ENCODE results near the gene RPS25.
"Not testable (repeated sequence)": the region's sequence is repeated elsewhere in the genome, so short reads cannot be mapped to it uniquely, and the experiment has no call there.

- not testable (repeated sequence) for TF ChIP-seq SMARCA4 (IDR thresholded peaks at IDR 0.05); ZNF780A (CRISPR knock-in tag; IDR thresholded peaks at IDR 0.05); CTCF (IDR thresholded peaks at IDR 0.05 in 2 of 3, conservative IDR thresholded peaks at IDR 0.05 in 1 of 3; ENCODE audit: insufficient read depth in 2 of 3, low read depth in 1 of 3, low read length in 3 of 3); SNRNP70 (optimal IDR thresholded peaks at IDR 0.05; ENCODE audit: low read depth, low read length); RNF2 (IDR thresholded peaks at IDR 0.05); SUPT5H (IDR thresholded peaks at IDR 0.05); RNF219 (CRISPR knock-in tag; IDR thresholded peaks at IDR 0.05); BRD4 (IDR thresholded peaks at IDR 0.05)
Measured at GRCh38 chr11:118991486-118992038, 26.6 kb downstream of the RPS25 start.

All from K562 (cell line).